PC-3 (cell line): ENCODE data around the gene PRRT4. TPM values are rescaled to one million over a fixed set of nuclear protein-coding genes. Genes with fewer than 3 reads are reported as not detected.

Experiments used
- ATAC-seq: fragments of 200-7000 bp; cut with Tn5 transposase; 2 replicates; pipeline ENCODE4 v1.9.1; 2020; ENCODE audit warnings: mild to moderate bottlenecking, moderate library complexity
- BruUV-seq: library from RNA; stranded (reverse); fragments of 400-500 nt; replicated peaks from 2 replicates; lab custom pipeline; 2021; lab: Mats Ljungman, UMichigan
- CTCF ChIA-PET: fragments of 300-600 bp; sonication (Branson Sonifier 250); formaldehyde crosslinking; loops from one replicate; lab custom pipeline; 2022; ENCODE audit warnings: antibody characterized with exemption; lab: Charles Lee
- POLR2A ChIA-PET: fragments of 300-600 bp; sonication (Branson Sonifier 250); formaldehyde crosslinking; loops from one replicate; lab custom pipeline; 2022; ENCODE audit warnings: antibody characterized with exemption; ENCODE audit not compliant: unreplicated experiment; lab: Charles Lee
- DNase-seq: peaks from one replicate; pipeline ENCODE4 v3.0.0-alpha.2; 2015
- H2AFZ ChIP-seq: fragments of 300-600 bp; sonication (generic); 2 replicates; pipeline ENCODE4 v1.6.0; 2016; ENCODE audit warnings: antibody characterized with exemption, low read length
- H3F3A ChIP-seq: fragments of 300-600 bp; sonication (generic); one replicate; pipeline ENCODE4 v1.6.0; 2017; ENCODE audit warnings: antibody characterized with exemption, low read length, control low read depth, mild to moderate bottlenecking; ENCODE audit not compliant: unreplicated experiment
- H3K27ac ChIP-seq: fragments of 300-600 bp; sonication (generic); 2 replicates; pipeline ENCODE4 v1.5.1; 2016; ENCODE audit warnings: mild to moderate bottlenecking, low read length
- H3K27me3 ChIP-seq: fragments of 300-600 bp; sonication (generic); 2 replicates; pipeline ENCODE4 v1.6.1; 2016; ENCODE audit warnings: low read length, mixed read lengths
- H3K36me3 ChIP-seq: fragments of 300-600 bp; sonication (generic); 2 replicates; pipeline ENCODE4 v1.6.1; 2016; ENCODE audit warnings: low read depth, mixed run types, low read length, mixed read lengths
- H3K4me1 ChIP-seq: fragments of 300-600 bp; sonication (generic); 2 replicates; pipeline ENCODE4 v1.5.1; 2016; ENCODE audit warnings: low read length; ENCODE audit not compliant: insufficient read depth
- H3K4me2 ChIP-seq: fragments of 300-600 bp; sonication (generic); 2 replicates; pipeline ENCODE4 v1.6.0; 2016; ENCODE audit warnings: low read length
- H3K4me3 ChIP-seq: fragments of 300-600 bp; sonication (generic); 2 replicates; pipeline ENCODE4 v1.5.1; 2016; ENCODE audit warnings: mild to moderate bottlenecking, low read length, mixed read lengths
- H3K79me2 ChIP-seq: fragments of 300-600 bp; sonication (generic); 2 replicates; pipeline ENCODE4 v1.6.1; 2017; ENCODE audit warnings: low read length, mixed read lengths
- H3K9ac ChIP-seq: fragments of 300-600 bp; sonication (generic); 2 replicates; pipeline ENCODE4 v1.6.0; 2016; ENCODE audit warnings: mild to moderate bottlenecking, low read length
- H3K9me2 ChIP-seq: fragments of 300-600 bp; sonication (generic); replicated peaks from 2 replicates; pipeline ENCODE4 v1.6.1; 2016; ENCODE audit warnings: mixed run types, low read length, mixed read lengths
- H3K9me3 ChIP-seq: fragments of 300-600 bp; sonication (generic); 2 replicates; pipeline ENCODE4 v1.6.1; 2016; ENCODE audit warnings: low read length, mixed read lengths
- H4K20me1 ChIP-seq: fragments of 300-600 bp; sonication (generic); 2 replicates; pipeline ENCODE4 v1.6.1; 2016; ENCODE audit warnings: low read length, mixed read lengths
- EZH2 ChIP-seq: fragments of 300-600 bp; sonication (generic); IDR thresholded peaks from one replicate; pipeline ENCODE4 v1.6.1; 2017; ENCODE audit warnings: antibody characterized with exemption, mild to moderate bottlenecking, low read length; ENCODE audit not compliant: unreplicated experiment
- EZH2phosphoT487 ChIP-seq: fragments of 300-600 bp; sonication (generic); IDR thresholded peaks from 2 replicates; pipeline ENCODE4 v1.6.1; 2018; ENCODE audit warnings: mild to moderate bottlenecking, antibody characterized with exemption, low read length, borderline replicate concordance
- intact Hi-C: fragments of 100-400 bp; cut with micrococcal nuclease; formaldehyde crosslinking; loops from 2 replicates; pipeline ENCODE4 v1.9.0; 2023
- total RNA-seq: library from RNA; depleted of rRNA; stranded (reverse); fragments of >200 nt; gene quantifications from 2 replicates; pipeline ENCODE4 v1.2.3, GENCODE V29; 2014
- TF ChIP-seq, protein P1 (sequence below): fragments of 300-600 bp; sonication (generic); conservative IDR thresholded peaks from 2 replicates; pipeline ENCODE4 v1.5.1; 2017; ENCODE audit warnings: antibody characterized with exemption, low read depth, mild to moderate bottlenecking, low read length

The PRRT4 gene
- total RNA-seq, 1 experiment from 2014 or later, result 0.36 TPM

DNA sequence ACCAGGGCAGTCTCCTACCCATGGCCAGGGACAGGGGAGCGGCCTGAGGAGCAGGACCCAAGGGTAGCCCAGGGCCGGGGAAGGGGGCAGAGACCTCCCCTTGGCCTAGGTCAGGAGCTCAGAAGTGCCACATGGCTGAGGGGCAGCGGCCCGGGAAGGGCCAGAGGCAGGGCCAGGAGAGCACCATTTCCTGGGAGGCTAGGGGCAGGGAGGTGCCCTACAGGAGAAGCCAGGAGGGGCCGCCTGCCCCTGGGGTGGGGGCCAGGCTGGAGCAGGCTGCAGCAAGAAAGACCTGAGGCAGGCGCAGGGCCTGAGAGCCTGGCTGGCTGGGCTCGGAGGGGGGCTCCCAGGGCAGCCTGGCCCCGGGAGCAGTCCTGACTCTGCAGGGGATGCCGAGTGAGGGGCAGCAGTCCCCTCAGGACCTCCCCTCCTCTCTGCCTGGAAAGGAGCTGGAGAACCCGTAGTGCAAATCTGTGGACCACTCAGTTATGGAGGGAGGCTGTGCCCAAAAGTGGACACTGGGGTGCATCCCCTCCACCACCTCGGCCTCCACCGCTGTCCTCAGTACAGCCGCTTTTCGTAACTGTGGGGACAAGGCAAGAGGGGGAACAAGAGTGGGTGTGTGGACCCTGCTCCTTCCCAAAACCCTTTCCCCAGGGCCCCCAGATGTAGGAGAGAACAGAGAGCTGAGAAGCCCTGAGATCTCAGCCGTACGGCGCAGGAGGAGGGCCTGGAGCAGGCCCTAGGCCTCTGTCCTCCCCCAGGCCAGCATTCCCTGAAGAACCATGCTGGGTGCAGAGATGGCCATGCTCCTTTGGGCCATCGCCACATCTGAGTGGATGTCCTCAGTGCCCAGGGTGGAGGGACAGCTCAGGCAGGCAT lies 31.2 kb upstream of the PRRT4 start:
- TF ChIP-seq EZH2, result no peak
- TF ChIP-seq EZH2phosphoT487, result no peak
- TF ChIP-seq, protein P1, sequence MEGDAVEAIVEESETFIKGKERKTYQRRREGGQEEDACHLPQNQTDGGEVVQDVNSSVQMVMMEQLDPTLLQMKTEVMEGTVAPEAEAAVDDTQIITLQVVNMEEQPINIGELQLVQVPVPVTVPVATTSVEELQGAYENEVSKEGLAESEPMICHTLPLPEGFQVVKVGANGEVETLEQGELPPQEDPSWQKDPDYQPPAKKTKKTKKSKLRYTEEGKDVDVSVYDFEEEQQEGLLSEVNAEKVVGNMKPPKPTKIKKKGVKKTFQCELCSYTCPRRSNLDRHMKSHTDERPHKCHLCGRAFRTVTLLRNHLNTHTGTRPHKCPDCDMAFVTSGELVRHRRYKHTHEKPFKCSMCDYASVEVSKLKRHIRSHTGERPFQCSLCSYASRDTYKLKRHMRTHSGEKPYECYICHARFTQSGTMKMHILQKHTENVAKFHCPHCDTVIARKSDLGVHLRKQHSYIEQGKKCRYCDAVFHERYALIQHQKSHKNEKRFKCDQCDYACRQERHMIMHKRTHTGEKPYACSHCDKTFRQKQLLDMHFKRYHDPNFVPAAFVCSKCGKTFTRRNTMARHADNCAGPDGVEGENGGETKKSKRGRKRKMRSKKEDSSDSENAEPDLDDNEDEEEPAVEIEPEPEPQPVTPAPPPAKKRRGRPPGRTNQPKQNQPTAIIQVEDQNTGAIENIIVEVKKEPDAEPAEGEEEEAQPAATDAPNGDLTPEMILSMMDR, result no peak
- Histone ChIP-seq H3K9ac (no peak overlapping the region), H3K4me1 (no peaks in the 10 kb centered on the region), H3K9me2 (no peaks in the 10 kb centered on the region), H2AFZ (no peak overlapping the region), H3K79me2 (no peaks in the 10 kb centered on the region), H3F3A (no peaks in the 10 kb centered on the region), H3K36me3 (peaks cover 18% of the 10 kb centered on the region; the same call in 1 of the 2 replicates), H4K20me1 (no peaks in the 10 kb centered on the region), H3K9me3 (no peaks in the 10 kb centered on the region), H3K4me3 (no peak overlapping the region), H3K27me3 (no peaks in the 10 kb centered on the region), H3K4me2 (no peak overlapping the region), H3K27ac (no peak overlapping the region)
- BruUV-seq, result no TSS peak
- intact Hi-C loops, result no loop called here
- ATAC-seq (no peak), DNase-seq (no peak)
- POLR2A ChIA-PET, result no interaction called here
- CTCF ChIA-PET, result no interaction called here

DNA sequence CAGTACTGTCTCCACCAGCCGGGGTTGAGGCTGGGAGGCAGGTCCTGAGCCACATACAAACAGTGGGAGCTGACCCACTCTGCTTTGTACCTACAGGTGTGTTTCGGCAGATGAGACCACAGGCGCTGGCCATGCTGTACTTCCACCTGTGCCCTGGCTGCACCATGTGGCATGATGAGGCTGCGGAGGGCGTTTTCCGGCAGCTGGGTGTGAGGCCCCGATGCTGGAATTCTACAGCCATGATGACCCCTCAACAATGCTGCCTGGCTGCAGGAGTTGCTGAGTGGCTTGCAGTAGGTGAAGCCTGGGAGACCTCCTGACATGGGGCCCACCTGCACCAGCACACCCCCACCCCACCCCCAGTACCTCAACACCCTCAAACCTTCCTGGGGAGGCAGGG lies 30.3 kb upstream of the PRRT4 start:
- no peak overlapping the region for H3K4me2 ChIP-seq
- H3F3A ChIP-seq, result no peaks in the 10 kb centered on the region
- no peak overlapping the region for H2AFZ ChIP-seq
- no peak overlapping the region for H3K4me3 ChIP-seq
- TF ChIP-seq, protein P1, result no peak
- no peak for TF ChIP-seq EZH2
- TF ChIP-seq EZH2phosphoT487, result no peak
- ChIA-PET POLR2A (no interaction called here), CTCF (interaction anchor here (1.2 kb wide), 1 partner anchor 45 kb away, joined by 3 read pairs; no protein-coding TSS in a partner anchor)
- H3K27ac ChIP-seq, result no peak overlapping the region
- no peaks in the 10 kb centered on the region for H3K27me3 ChIP-seq
- no peak for ATAC-seq
- no peaks in the 10 kb centered on the region for H4K20me1 ChIP-seq
- H3K36me3 ChIP-seq, result peaks cover 9% of the 10 kb centered on the region; the same call in 1 of the 2 replicates
- no peaks in the 10 kb centered on the region for H3K4me1 ChIP-seq
- no peak overlapping the region for H3K9ac ChIP-seq
- H3K9me3 ChIP-seq, result no peaks in the 10 kb centered on the region
- H3K79me2 ChIP-seq, result no peaks in the 10 kb centered on the region
- BruUV-seq, result no TSS peak
- intact Hi-C loops, result no loop called here
- no peaks in the 10 kb centered on the region for H3K9me2 ChIP-seq
- DNase-seq, result no peak
